HG02938 (cell line): ENCODE data around the gene FAM221B.

Experiments used
- ATAC-seq: cut with Tn5 transposase; IDR thresholded peaks from one replicate; pipeline ENCODE4 v1.9.1; 2021; ENCODE audit warnings: mild to moderate bottlenecking, moderate library complexity; ENCODE audit not compliant: unreplicated experiment

Gene FAM221B, protein sequence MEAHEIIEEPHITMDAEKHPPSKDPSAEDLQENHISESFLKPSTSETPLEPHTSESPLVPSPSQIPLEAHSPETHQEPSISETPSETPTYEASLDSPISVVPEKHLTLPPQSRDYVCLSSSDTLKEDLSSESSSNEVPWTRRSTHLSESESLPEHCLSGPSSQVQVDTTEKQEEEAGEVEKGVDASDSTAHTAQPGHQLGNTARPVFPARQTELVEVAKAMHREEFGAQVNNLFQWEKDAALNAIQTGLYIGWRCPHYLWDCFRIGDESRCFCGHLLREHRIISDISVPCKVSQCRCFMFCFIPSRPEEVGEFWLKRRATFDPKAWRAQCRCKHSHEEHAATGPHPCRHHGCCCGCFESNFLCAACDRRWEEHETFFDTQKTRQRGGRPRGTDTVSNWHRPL

GRCh38 chr9:35828716-35829083, at the start of gene FAM221B:
FAM221B (minus strand) TSS chr9:35828732; CDS start chr9:35826161, 2,571 bp downstream.
- no peak for ATAC-seq

DNA sequence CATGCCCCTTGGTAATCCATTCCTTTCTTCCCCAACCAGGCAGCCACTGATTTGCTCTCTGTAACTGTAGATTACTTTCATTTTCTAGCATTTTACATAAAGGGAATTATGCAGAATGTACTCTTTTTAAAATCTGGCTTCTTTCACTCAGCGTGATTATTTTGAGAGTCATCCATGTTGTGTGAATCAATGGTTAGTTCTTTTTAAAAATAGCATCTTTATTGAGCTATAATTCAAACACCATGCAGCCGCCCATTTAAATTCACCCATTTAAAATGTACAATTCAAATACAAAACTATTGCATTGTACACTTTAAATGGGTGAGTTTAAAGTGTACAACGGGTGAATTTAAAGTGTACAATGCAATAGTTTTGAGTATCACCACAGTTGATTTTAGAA, 44.0 kb upstream of the FAM221B start:
- no peak for ATAC-seq

DNA sequence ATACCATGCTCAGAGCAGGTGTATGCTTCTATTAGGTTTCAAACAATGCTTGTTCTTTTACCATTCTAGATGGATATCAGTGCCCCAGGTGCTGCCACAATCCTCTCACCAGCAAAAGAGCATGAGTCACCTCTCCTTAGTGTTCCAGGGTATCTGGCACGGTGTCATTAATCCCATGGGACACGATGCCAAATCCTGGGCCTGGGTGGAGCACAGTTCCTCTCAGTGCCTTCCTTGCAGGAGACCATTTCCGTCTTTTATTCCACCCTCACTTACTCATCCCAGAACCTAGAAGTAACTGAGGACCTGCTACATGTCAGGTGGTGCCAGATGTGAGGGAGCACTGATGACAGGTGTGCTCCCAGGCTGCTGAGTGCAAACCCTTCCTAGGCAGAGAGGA, 43.0 kb upstream of the FAM221B start:
- no peak for ATAC-seq

- no peak for ATAC-seq
Observed at GRCh38 chr9:35870351-35870923, 41.9 kb upstream of the FAM221B start, which contains the start of gene OR13J1. OR13J1 (minus strand) TSS chr9:35870401; CDS start chr9:35870401, 0 bp downstream.

GRCh38 chr9:35869621-35870216, 41.2 kb upstream of the FAM221B start:
- no peak for ATAC-seq

- ATAC-seq, result no peak
Observed at GRCh38 chr9:35868933-35869332, 40.4 kb upstream of the FAM221B start.

- no peak for ATAC-seq
Observed at GRCh38 chr9:35867538-35867937, 39.0 kb upstream of the FAM221B start.

DNA sequence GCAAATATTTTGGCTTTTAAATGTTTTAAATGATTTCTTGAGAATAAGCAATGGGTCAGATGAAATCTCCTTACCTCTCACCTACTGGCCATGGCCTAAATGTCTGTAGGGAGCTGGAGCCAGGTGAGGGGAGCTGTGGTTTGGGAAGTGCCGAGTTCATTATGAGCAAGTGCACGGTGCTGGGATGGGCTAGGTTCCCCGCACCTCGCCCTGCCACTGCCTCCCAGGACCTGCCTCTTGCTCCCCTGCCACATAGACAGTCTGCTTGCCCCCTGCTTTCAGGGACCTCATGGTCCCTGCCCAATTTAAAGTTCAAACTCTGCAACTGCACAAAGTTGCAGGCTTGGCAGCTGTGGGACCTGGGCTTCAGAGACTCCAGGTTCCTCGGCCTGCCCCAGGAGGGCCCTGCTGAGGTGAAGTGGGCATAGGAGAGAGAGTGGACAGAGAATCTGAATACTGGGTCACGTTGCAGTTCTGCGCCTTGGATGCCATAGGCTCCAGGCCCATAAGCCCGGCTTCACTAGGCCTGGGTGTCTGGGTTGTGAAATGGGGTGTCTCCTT, 36.2 kb upstream of the FAM221B start:
- ATAC-seq, result no peak

DNA sequence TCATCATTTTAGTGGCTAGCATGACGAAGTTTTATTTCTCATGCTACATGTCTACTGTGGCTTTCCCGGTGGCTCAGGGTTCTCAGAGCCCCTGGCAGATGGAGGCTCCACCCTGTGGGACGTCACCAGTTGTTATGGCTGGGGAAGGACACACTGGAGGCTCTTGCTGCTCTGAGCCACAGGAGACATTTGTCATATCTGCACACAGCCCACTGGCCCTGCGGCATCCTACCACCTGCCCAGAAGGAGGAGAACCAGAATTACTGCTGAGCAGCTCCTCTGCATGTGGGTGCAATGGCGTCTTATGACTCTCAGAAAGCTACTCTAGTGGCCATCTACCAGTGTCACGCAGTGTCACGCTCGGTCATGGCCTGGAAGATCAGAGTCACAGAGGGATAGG, 35.1 kb upstream of the FAM221B start:
- no peak for ATAC-seq

DNA sequence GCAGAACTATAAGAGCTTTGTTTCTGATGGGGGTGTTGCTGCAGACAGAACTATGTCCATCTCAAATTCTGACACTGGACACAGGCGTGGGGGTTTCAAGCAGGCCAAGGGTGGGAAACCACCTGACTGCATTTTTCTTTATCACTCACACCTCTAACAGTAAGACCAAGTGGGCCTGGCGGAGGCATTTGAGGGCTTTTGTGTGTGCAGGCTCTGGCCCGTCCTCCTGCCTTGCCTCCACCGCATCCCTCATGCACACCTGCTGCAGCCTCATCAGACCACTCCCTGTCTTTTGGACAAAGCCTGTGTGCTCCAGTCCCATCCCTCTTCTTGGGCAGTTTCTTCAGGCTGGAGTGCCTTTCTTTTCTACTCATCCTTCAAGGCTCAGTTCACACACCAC, 33.8 kb upstream of the FAM221B start:
- ATAC-seq, result no peak

DNA sequence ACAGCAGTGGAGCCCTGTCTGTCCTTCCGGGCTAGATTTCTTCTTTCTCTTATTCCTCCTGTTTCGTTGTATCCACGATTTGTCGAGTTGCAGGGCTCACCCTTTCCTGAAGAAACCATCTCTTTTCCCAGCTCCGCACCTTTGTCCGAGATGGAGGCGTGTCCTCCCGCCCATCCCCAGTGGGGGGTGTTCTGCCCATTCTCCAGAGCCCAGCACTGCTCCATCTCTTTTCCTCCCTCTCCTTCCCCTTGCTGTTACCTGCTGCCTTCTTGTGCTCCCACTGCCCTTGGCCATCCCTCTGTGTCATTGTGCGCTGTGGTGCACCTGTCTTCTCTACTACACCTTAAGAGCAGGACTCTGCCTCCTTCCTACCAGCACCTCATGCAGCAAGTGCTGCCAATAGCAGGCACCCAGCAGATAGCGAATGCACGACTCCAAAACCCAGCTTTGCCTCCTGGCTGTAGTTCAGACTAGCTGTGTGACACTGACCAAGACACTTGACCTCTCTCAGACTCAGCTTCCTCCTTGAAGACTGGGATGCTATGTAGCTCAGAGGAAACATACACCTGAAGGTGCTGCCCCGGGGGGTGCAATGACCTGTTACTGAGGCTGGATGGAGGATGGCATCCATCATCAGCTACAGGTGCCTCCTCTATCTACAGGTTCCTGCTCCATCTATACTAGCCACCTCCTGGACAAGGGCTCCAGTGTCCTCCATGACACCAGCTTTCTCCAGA, 32.8 kb upstream of the FAM221B start:
- no peak for ATAC-seq

DNA sequence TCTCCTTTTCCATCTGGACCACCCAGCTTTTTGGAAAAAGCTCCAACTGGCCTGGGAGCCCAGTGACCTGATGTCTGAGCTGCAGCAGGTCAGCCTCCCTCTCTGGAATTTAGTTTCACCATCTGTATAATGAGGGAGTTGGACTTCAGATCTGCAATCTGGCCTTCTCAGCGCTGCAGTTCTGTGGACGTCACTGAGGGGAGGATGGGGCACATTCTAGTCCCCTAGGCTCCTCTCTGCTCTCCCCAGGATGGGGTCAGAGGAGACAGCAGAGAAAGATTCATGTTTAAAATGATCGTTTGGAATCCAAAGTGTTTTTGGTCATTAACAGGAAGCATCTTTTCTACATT, 31.4 kb upstream of the FAM221B start:
- ATAC-seq, result no peak

GRCh38 chr9:35859310-35859989, 30.9 kb upstream of the FAM221B start:
- no peak for ATAC-seq

- ATAC-seq, result no peak
Observed at GRCh38 chr9:35858458-35858857, 29.9 kb upstream of the FAM221B start.

DNA sequence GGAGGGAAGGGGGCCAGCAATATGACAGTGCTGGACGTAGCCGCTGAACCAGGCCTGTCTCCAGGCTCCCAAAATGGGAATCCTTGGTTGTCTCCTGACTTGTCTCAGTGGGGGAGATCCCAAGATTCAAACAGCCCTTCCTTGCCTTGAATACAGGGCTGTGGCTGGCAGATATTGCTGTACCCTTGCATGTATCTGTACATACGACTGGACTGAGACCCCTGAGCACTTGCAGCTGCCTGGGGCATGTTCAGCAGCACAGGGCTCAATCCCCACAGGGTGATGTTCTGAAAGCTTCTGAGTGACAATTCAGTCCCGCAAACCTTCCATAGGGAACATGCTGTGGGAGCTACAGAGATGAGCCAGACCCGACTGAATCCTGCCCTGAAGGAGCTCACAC, 28.4 kb upstream of the FAM221B start:
- ATAC-seq, result no peak

GRCh38 chr9:35856206-35856605, 27.7 kb upstream of the FAM221B start:
- ATAC-seq, result no peak

DNA sequence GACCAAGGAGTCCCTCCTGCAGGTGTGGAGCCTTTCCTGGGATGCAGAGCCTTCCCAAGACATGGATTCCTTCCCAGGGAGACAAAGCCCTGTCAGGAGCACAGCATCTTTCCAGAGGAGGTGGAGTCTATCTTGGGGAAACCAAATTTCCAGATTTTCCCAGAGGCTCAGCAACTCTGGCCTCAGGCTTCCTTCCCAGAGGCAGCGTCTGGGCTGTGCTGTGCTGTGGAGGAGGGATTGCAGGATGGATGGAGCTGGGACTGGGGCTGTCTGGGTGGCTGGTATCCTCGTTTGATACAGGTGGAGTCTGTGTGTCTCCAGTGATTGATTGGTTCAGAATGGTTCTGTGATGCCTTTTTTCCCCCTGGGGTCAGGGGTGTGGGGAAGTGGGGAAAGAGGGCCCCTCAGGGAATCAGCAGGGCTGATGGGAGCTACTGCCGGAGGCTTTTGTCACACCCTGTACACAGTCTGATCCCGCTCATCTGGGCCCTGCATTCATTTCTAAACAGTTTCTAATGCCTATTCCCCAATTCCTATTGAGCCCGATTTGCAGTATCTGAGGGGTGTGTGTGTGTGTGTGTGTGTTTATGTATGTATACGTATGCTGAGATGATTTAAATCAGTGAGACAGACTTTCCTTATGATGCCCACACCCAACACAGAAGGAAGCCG, 25.7 kb upstream of the FAM221B start:
- no peak for ATAC-seq

GRCh38 chr9:35852876-35853865, 24.6 kb upstream of the FAM221B start:
- ATAC-seq, result no peak

DNA sequence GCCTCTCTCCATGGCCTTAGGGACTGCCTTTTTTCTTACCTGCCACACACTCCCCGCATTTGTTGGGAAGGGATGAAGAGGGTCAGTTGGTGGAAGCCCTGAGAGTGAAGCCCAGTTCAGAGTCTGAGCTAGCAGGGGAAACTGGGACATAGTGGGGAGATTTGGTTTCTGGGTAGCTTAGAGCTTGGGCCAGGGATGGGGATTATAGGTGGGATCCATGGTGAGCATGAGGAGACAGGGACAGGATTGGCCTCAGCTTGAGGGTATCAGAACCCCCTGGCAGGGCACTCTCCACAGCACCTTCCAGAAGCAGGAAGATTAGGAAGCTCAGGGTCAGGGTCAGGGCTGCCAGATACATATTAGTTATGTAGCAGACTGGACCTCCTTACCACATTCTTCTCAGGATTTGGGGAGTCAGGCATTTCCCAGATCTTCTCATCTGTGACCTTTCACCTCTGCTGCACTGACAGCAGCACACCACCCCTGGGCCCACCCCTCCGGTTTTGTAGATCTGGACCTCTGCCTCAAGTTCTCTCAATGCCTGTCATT, 23.8 kb upstream of the FAM221B start:
- no peak for ATAC-seq
